ENCODE results near the gene NOTCH2. TPM values are rescaled to one million over a fixed set of nuclear protein-coding genes. Genes with fewer than 3 reads are reported as not detected.

NOTCH2 gene
- total and polyA plus RNA-seq, 2 donors (not counting 1 experiment from before 2014, with no cell fraction given): 32.1 to 184 TPM

GRCh38 chr1:119918301-119918700 lies 151.2 kb downstream of the NOTCH2 start:
- Histone ChIP-seq H3K27ac (ENCODE audit: low read length in 2 of 2) (no peak overlapping the region), H2AFZ (ENCODE audit: insufficient read depth, low read depth, low read length, poor library complexity, severe bottlenecking) (no peak overlapping the region), H3K4me3 (ENCODE audit: control extremely low read depth in 1 of 5, extremely low read depth in 1 of 5, insufficient read depth in 1 of 5, low read depth in 2 of 5, low read length in 4 of 5) (no peak overlapping the region), H3K36me3 (replicated peaks in 1 of 2; ENCODE audit: control extremely low read depth in 1 of 2, control insufficient read depth in 1 of 2, extremely low read depth in 1 of 2, insufficient read depth in 2 of 2, low read length in 1 of 2) (peaks cover 5 to 96% of the 10 kb centered on the region in 2 experiments), H3K79me2 (ENCODE audit: control insufficient read depth, insufficient read depth, low read length) (no peaks in the 10 kb centered on the region), H3K9ac (ENCODE audit: low read length) (no peak overlapping the region), H3K27me3 (replicated peaks in 1 of 4; ENCODE audit: control extremely low read depth in 1 of 4, control insufficient read depth in 3 of 4, insufficient read depth in 4 of 4, low read length in 3 of 4) (no peaks in the 10 kb centered on the region), H3K4me2 (replicated peaks; ENCODE audit: low read depth, low read length, poor library complexity, severe bottlenecking) (no peak overlapping the region), H3K4me1 (ENCODE audit: control insufficient read depth in 2 of 2, insufficient read depth in 2 of 2, low read length in 2 of 2) (no peaks in the 10 kb centered on the region), H3K9me3 (ENCODE audit: control extremely low read depth in 1 of 3, control insufficient read depth in 2 of 3, insufficient read depth in 1 of 3, low read length in 2 of 3) (no peaks in the 10 kb centered on the region), H4K20me1 (ENCODE audit: control insufficient read depth, insufficient read depth, low read length, poor library complexity, severe bottlenecking) (no peaks in the 10 kb centered on the region)
- no peak for ATAC-seq (ENCODE audit: low read depth)
- TF ChIP-seq, protein P1, sequence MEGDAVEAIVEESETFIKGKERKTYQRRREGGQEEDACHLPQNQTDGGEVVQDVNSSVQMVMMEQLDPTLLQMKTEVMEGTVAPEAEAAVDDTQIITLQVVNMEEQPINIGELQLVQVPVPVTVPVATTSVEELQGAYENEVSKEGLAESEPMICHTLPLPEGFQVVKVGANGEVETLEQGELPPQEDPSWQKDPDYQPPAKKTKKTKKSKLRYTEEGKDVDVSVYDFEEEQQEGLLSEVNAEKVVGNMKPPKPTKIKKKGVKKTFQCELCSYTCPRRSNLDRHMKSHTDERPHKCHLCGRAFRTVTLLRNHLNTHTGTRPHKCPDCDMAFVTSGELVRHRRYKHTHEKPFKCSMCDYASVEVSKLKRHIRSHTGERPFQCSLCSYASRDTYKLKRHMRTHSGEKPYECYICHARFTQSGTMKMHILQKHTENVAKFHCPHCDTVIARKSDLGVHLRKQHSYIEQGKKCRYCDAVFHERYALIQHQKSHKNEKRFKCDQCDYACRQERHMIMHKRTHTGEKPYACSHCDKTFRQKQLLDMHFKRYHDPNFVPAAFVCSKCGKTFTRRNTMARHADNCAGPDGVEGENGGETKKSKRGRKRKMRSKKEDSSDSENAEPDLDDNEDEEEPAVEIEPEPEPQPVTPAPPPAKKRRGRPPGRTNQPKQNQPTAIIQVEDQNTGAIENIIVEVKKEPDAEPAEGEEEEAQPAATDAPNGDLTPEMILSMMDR (IDR thresholded peaks at IDR 0.05): no peak
- no peak for TF ChIP-seq EZH2 (IDR thresholded peaks at IDR 0.05; ENCODE audit: borderline replicate concordance, insufficient read depth, low read depth, low read length, poor library complexity, severe bottlenecking)
- Mint-ChIP-seq H3K4me3 (no peak overlapping the region), H3K9me3 (ENCODE audit: insufficient read depth) (no peaks in the 10 kb centered on the region), H3K27ac (no peak overlapping the region), H3K27me3 (no peaks in the 10 kb centered on the region), H3K4me1 (no peaks in the 10 kb centered on the region)
- intact Hi-C loops (cut with micrococcal nuclease): no loop called here
- no peak for DNase-seq
- POLR2A ChIA-PET: no interaction called here
- 95% methylated on average over 4 of the region's 7 CpGs for WGBS (ENCODE audit: insufficient coverage)
- CTCF ChIA-PET: no interaction called here

- Histone ChIP-seq H3K9ac (ENCODE audit: low read length) (no peak overlapping the region), H3K4me2 (replicated peaks; ENCODE audit: low read depth, low read length, poor library complexity, severe bottlenecking) (no peak overlapping the region), H4K20me1 (ENCODE audit: control insufficient read depth, insufficient read depth, low read length, poor library complexity, severe bottlenecking) (no peaks in the 10 kb centered on the region), H2AFZ (ENCODE audit: insufficient read depth, low read depth, low read length, poor library complexity, severe bottlenecking) (no peak overlapping the region), H3K4me1 (ENCODE audit: control insufficient read depth in 2 of 2, insufficient read depth in 2 of 2, low read length in 2 of 2) (no peaks in the 10 kb centered on the region), H3K36me3 (replicated peaks in 1 of 2; ENCODE audit: control extremely low read depth in 1 of 2, control insufficient read depth in 1 of 2, extremely low read depth in 1 of 2, insufficient read depth in 2 of 2, low read length in 1 of 2) (peaks cover 5 to 96% of the 10 kb centered on the region in 2 experiments), H3K9me3 (ENCODE audit: control extremely low read depth in 1 of 3, control insufficient read depth in 2 of 3, insufficient read depth in 1 of 3, low read length in 2 of 3) (no peaks in the 10 kb centered on the region), H3K27me3 (replicated peaks in 1 of 4; ENCODE audit: control extremely low read depth in 1 of 4, control insufficient read depth in 3 of 4, insufficient read depth in 4 of 4, low read length in 3 of 4) (no peaks in the 10 kb centered on the region), H3K27ac (ENCODE audit: low read length in 2 of 2) (no peak overlapping the region), H3K79me2 (ENCODE audit: control insufficient read depth, insufficient read depth, low read length) (no peaks in the 10 kb centered on the region), H3K4me3 (ENCODE audit: control extremely low read depth in 1 of 5, extremely low read depth in 1 of 5, insufficient read depth in 1 of 5, low read depth in 2 of 5, low read length in 4 of 5) (no peak overlapping the region)
- Mint-ChIP-seq H3K4me1 (no peaks in the 10 kb centered on the region), H3K27ac (no peak overlapping the region), H3K4me3 (no peak overlapping the region), H3K27me3 (no peaks in the 10 kb centered on the region), H3K9me3 (ENCODE audit: insufficient read depth) (no peaks in the 10 kb centered on the region)
- no CpG with 5 or more reads among the region's 5 CpGs for WGBS (ENCODE audit: insufficient coverage)
- no peak for TF ChIP-seq EZH2 (IDR thresholded peaks at IDR 0.05; ENCODE audit: borderline replicate concordance, insufficient read depth, low read depth, low read length, poor library complexity, severe bottlenecking)
- TF ChIP-seq, protein P1 (IDR thresholded peaks at IDR 0.05): peak; percentile 5
- no peak for ATAC-seq (ENCODE audit: low read depth)
- no peak for DNase-seq
- CTCF ChIA-PET: no interaction called here
- intact Hi-C loops (cut with micrococcal nuclease): no loop called here
- POLR2A ChIA-PET: no interaction called here
These were observed 152.0 kb downstream of the NOTCH2 start for GRCh38 chr1:119917304-119918055.
